Sciatic nerve (tissue), 2 donors: ENCODE measurements around the gene MYH13. TPM values are rescaled to one million over a fixed set of nuclear protein-coding genes. Genes with fewer than 3 reads are reported as not detected.

ENCODE experiments used
- ATAC-seq: fragments of 200-7000 bp; cut with Tn5 transposase; one replicate; pipeline ENCODE4 v1.9.1; 2020; ENCODE audit warnings: mild to moderate bottlenecking, moderate library complexity
- DNase-seq: peaks from one replicate; pipeline ENCODE4 v3.0.0-alpha.2; 2020; ENCODE audit warnings: low spot score
- intact Hi-C: fragments of 100-400 bp; cut with DNase I; formaldehyde crosslinking; loops from one replicate; pipeline ENCODE4 v1.14.2; 2022
- total RNA-seq: library from RNA; stranded (reverse); fragmentation: NEBNext Ultra II Directional; extraction: Animal tissue kit (Norgen Biotek cat#: 25700); gene quantifications from one replicate; pipeline ENCODE4 v1.2.1, GENCODE V29; 2021
- donor health status: DM: no; HTN: no; CAD: no.
- donor health status: DM: no; HTN: no; CAD: no.

Gene MYH13
- total RNA-seq, 1 donor from 2014 or later: not detected

- ATAC-seq (no peak), DNase-seq (no peak)
- intact Hi-C loops: no loop called here
Observed at GRCh38 chr17:10354651-10355050, 18.2 kb downstream of the MYH13 start.

DNA sequence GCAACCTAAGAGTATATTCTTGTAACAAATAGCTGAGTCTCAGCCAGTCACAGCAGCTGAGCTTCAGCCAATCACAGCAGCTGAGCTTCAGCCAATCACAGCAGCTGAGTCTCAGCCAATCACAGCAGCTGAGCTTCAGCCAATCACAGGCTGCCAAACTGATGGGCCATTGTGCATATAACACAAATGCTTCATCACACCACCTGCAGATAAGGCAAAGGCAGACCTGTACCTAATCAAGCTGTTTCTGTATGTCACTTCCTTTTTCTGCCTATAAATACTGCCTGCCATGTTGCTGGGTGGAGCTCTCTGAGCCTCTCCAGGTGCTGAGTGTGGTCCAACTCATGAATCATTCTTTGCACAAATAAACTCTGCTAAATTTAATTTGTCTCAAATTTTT is 19.9 kb downstream of the MYH13 start:
- intact Hi-C loops: no loop called here
- DNase-seq (no peak), ATAC-seq (no peak)

- intact Hi-C loops: no loop called here
- DNase-seq: no peak
- no peak for ATAC-seq
Observed at GRCh38 chr17:10349403-10349802, 23.4 kb downstream of the MYH13 start.

DNA sequence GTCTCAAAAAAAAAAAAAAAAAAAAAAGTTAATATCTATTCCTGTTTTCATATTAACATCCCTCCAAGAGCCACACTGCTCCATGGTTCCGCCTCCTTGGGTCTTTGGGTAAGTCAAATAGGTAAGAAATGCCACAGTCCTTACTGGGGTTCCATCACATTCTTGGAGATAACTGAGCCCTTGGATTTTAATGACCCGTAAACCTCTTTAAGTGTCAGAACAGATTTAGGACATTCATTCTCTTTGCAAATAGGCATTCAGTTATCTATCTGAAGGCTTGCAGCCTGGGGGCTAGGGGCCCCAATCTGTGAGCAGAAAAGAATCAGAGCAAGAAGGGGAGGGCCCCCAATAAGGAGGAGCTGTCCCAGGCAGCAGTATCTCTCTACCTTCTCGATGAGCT is 28.0 kb downstream of the MYH13 start:
- no peak for ATAC-seq
- no peak for DNase-seq
- intact Hi-C loops: no loop called here

DNA sequence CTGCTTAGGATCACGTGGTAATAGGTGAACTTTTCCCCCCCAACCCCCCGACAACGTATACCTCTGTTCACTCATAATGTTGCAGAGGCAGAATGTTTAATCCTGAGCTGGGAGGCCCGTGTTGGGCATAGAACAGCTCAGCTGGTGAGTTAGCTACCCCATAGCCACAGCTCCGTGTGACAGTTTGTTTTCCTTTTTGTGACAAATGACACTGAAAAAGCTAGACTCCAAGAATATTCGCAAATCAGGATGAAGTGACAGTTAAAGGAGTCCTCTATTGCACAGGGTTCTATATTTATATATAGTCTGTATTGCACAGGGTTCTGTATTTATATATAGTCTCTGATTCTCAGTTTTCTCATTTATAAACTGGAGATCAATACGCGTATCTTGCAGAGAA is 33.8 kb downstream of the MYH13 start:
- ATAC-seq: no peak
- no peak for DNase-seq
- intact Hi-C loops: no loop called here

- intact Hi-C loops: no loop called here
- ATAC-seq (no peak), DNase-seq (no peak)
Observed at GRCh38 chr17:10337976-10338375, 34.8 kb downstream of the MYH13 start.

GRCh38 chr17:10337136-10337535 is 35.7 kb downstream of the MYH13 start:
- ATAC-seq (no peak), DNase-seq (no peak)
- intact Hi-C loops: no loop called here

DNA sequence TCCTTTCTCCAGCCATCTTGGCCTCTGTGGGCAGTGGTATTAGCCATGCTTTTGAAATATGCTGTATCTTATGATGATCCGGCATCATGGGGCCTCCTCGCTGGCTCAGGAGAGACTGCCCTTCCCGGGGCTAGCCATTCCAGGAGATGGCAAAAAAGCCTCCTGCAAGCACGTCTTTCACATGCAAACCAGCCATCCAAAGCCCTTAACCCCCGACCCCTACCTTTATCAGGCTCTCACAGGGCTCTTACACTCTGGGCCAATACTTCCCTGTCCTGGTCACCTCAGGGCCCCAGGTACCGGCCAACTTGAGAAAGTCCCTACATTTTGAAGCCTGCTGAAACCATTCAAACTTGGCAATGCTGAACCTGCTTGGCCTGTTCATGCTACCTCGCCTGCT is 36.4 kb downstream of the MYH13 start:
- ATAC-seq: no peak
- intact Hi-C loops: no loop called here
- DNase-seq: no peak

- intact Hi-C loops: no loop called here
- no peak for DNase-seq
- ATAC-seq: no peak
Observed at GRCh38 chr17:10332515-10332914, 40.3 kb downstream of the MYH13 start.

DNA sequence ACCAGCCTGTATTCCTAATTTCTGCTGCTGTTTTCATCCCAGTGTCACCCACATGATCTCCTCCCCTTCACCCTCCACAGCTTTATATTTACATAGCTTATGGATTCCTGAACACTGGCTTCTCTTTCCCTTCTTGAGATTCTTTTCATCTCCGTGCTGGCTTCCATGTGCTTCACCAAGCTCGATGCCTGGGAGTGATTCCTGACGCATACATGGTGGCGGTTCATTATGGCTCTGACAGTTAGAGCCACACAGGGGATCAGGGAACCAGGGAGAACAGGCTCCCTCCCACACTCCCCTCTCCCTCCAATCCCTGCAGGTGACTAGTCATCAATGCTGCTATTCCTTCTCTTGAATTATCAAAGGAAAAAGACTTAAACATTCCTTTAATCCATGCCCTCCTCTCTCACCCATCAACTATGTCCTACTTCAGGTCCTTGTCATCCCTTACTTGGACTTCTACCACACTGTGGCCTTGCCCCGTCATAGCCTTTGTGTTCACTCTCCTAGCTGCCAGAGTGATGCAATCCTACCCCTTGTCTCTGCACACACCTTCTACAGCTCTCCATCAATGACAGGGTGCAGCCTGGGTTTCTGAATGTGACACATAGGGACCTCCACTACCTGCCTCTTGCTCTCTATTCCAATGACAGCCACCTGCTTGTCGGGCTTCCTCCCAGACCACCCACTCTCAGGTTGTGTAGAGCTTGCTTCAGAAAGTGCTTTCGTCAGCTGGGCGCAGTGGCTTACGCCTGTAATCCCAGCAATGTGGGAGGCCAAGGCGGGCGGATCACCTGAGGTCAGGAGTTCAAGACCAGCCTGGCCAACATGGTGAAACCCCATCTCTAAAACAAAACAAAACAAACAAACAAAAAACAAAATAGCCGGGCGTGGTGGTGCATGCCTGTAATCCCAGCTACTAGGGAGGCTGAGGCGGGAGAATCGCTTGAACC is 43.6 kb downstream of the MYH13 start:
- DNase-seq: no peak
- intact Hi-C loops: loop anchor here (10.0 kb wide), 1 partner anchor 286 kb away; no protein-coding TSS in a partner anchor
- no peak for ATAC-seq

- ATAC-seq: no peak
- intact Hi-C loops: loop anchor here (10.0 kb wide), 1 partner anchor 287 kb away; no protein-coding TSS in a partner anchor
- DNase-seq: no peak
Observed at GRCh38 chr17:10328206-10328605, 44.6 kb downstream of the MYH13 start.

GRCh38 chr17:10327640-10328039 is 45.2 kb downstream of the MYH13 start:
- DNase-seq (peak; percentile 89), ATAC-seq (peak; percentile 71)
- intact Hi-C loops: loop anchor here (10.0 kb wide), 1 partner anchor 287 kb away; no protein-coding TSS in a partner anchor

GRCh38 chr17:10325031-10325695 is 47.6 kb downstream of the MYH13 start:
- no peak for DNase-seq
- ATAC-seq: no peak
- intact Hi-C loops: loop anchor here (10.0 kb wide), 1 partner anchor 290 kb away; no protein-coding TSS in a partner anchor

- DNase-seq (no peak), ATAC-seq (no peak)
- intact Hi-C loops: loop anchor here (10.0 kb wide), 1 partner anchor 291 kb away; no protein-coding TSS in a partner anchor
Observed at GRCh38 chr17:10323812-10324610, 48.8 kb downstream of the MYH13 start.

- DNase-seq (no peak), ATAC-seq (no peak)
- intact Hi-C loops: no loop called here
Observed at GRCh38 chr17:10318535-10318934, 54.3 kb downstream of the MYH13 start.

DNA sequence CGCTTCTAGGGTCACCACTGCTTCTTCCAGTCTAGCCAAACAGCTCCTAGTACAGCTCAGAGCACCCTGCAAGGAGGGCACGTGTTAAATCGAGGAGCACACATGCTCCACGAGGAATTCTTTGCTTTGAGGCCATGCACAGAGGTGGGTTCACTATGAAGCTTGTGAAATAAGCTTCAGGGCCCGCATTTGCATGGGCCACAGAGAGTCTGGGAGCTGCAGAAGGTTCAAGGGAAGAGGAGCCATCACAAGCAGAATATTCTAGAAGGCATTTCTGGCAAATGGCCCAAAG is 55.3 kb downstream of the MYH13 start:
- no peak for ATAC-seq
- no peak for DNase-seq
- intact Hi-C loops: no loop called here

GRCh38 chr17:10316801-10317542 is 55.8 kb downstream of the MYH13 start:
- DNase-seq (peak; percentile 82), ATAC-seq (peak; percentile 66)
- intact Hi-C loops: no loop called here

DNA sequence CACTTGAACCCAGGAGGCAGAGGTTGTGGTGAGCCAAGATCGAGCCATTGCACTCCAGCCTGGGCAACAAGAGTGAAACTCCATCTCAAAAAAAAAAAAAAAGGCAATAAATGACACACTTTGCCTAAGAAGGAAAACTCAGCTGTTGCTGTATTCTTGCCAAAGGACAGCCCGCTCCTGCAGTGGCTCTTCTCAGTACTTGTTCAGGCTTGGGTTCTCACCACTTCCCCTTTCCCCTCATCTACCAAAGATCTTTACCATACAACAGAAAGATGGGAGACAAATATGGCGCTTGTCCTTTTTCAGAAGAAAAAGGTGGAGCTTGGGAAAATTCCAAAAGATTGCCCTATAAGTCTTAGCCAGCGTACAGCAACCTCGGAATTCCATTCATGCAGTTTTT is 58.5 kb downstream of the MYH13 start:
- intact Hi-C loops: no loop called here
- ATAC-seq (no peak), DNase-seq (no peak)
